Gastrocnemius medialis (tissue), 4 donors: ENCODE results near the gene C5AR1.
"Not testable (repeated sequence)": the region's sequence is repeated elsewhere in the genome, so short reads cannot be mapped to it uniquely, and the experiment has no call there.

Source experiments
- CTCF ChIP-seq, 5 experiments: fragments of 450-650 bp in 3 of 5; fragments of 200-600 bp in 2 of 5; sonication (generic) in 2 of 5; IDR thresholded peaks in 4 of 5; conservative IDR thresholded peaks in 1 of 5; 1 replicate in 4 of 5; 2 replicates in 1 of 5; pipeline ENCODE4 v1.5.1; 2016 to 2019; ENCODE audit warnings: antibody characterized with exemption in 5 of 5, mild to moderate bottlenecking in 3 of 5, moderate library complexity in 3 of 5
- POLR2A ChIP-seq, 2 donors: fragments of 450-650 bp; IDR thresholded peaks; one replicate each; pipeline ENCODE4 v1.6.1; 2017; ENCODE audit warnings: antibody characterized with exemption in 2 of 2, mild to moderate bottlenecking in 2 of 2, moderate library complexity in 2 of 2

- not testable (repeated sequence) for TF ChIP-seq CTCF (IDR thresholded peaks at IDR 0.05 in 4 of 5, conservative IDR thresholded peaks at IDR 0.05 in 1 of 5); POLR2A (IDR thresholded peaks at IDR 0.05)
Observed at GRCh38 chr19:47300867-47301266, 8.8 kb upstream of the C5AR1 start.
